H1 (cell line): ENCODE measurements around the gene GPR15LG. TPM values are rescaled to one million over a fixed set of nuclear protein-coding genes. Genes with fewer than 3 reads are reported as not detected.

Experiments used
- CTCF ChIA-PET: fragments of 300-600 bp; sonication (Branson Sonifier 250); formaldehyde crosslinking; loops from one replicate; lab custom pipeline; 2021; ENCODE audit not compliant: partially characterized antibody; lab: Charles Lee
- POLR2A ChIA-PET: fragments of 300-600 bp; sonication (Branson Sonifier 250); formaldehyde crosslinking; loops from one replicate; lab custom pipeline; 2021; ENCODE audit warnings: inconsistent platforms; ENCODE audit not compliant: partially characterized antibody; lab: Charles Lee
- DNase-seq, 2 experiments: peaks; one replicate each; pipeline versions ENCODE4 v3.0.0 to v3.0.0-alpha.2; 2010 to 2022; ENCODE audit warnings: low spot score in 2 of 2, low read depth in 1 of 2, mixed read lengths in 1 of 2
- FAIRE-seq: peaks from 2 replicates; lab custom pipeline; 2011; peaks lifted over from hg19 to GRCh38; lab: Jason Lieb, UNC
- H2AFZ ChIP-seq: 2 replicates; pipeline ENCODE4 v1.8.1; 2012; ENCODE audit warnings: low read length, inconsistent platforms
- H2AK5ac ChIP-seq: 2 replicates; pipeline ENCODE4 v1.6.1; 2013; ENCODE audit warnings: low read depth, low read length
- H2BK120ac ChIP-seq: replicated peaks from 2 replicates; pipeline ENCODE3; 2013; ENCODE audit warnings: low read depth, low read length, inconsistent platforms
- H2BK12ac ChIP-seq: 2 replicates; pipeline ENCODE4 v1.6.1; 2013; ENCODE audit warnings: low read depth, low read length
- H2BK15ac ChIP-seq: 2 replicates; pipeline ENCODE4 v1.6.1; 2013; ENCODE audit warnings: low read length
- H2BK20ac ChIP-seq: 2 replicates; pipeline ENCODE4 v1.6.1; 2013; ENCODE audit warnings: low read length
- H2BK5ac ChIP-seq: 2 replicates; pipeline ENCODE4 v1.6.1; 2013; ENCODE audit warnings: low read depth, low read length
- H3K14ac ChIP-seq: 2 replicates; pipeline ENCODE4 v1.6.1; 2013; ENCODE audit warnings: inconsistent platforms; ENCODE audit not compliant: insufficient read length
- H3K18ac ChIP-seq: 2 replicates; pipeline ENCODE4 v1.6.1; 2013; ENCODE audit warnings: low read length; ENCODE audit errors: extremely low read depth
- H3K23ac ChIP-seq: 2 replicates; pipeline ENCODE4 v1.6.1; 2013; ENCODE audit warnings: inconsistent platforms; ENCODE audit not compliant: insufficient read length
- H3K23me2 ChIP-seq: 2 replicates; pipeline ENCODE4 v1.6.1; 2013; ENCODE audit warnings: low read depth, low read length
- H3K27ac ChIP-seq: 2 replicates; pipeline ENCODE4 v1.6.1; 2011; ENCODE audit warnings: low read depth, low read length, inconsistent platforms
- H3K27me3 ChIP-seq, 4 experiments: replicated peaks in 1 of 4; 1 replicate in 1 of 4; 2 replicates in 3 of 4; pipeline versions ENCODE4 v1.6.1 to v1.8.1; 2011 to 2013; ENCODE audit warnings: low read length in 3 of 4, mild to moderate bottlenecking in 3 of 4, inconsistent platforms in 2 of 4, mixed read lengths in 2 of 4, moderate library complexity in 1 of 4; ENCODE audit not compliant: control insufficient read depth in 3 of 4, insufficient read depth in 3 of 4; ENCODE audit errors: extremely low read depth in 1 of 4
- H3K36me3 ChIP-seq, 4 experiments: 2 replicates each; pipeline versions ENCODE4 v1.6.1 to v1.8.1; 2011 to 2013; ENCODE audit warnings: mild to moderate bottlenecking in 4 of 4, low read length in 3 of 4, moderate library complexity in 2 of 4, control low read depth in 1 of 4, inconsistent platforms in 1 of 4; ENCODE audit not compliant: insufficient read depth in 4 of 4, control insufficient read depth in 2 of 4
- H3K4ac ChIP-seq: replicated peaks from 2 replicates; pipeline ENCODE3; 2013; ENCODE audit warnings: low read length, low read depth, mixed read lengths, inconsistent platforms; ENCODE audit not compliant: insufficient read length
- H3K4me1 ChIP-seq, 4 experiments: replicated peaks in 1 of 4; 1 replicate in 1 of 4; 2 replicates in 3 of 4; pipeline versions ENCODE4 v1.6.1 to v1.8.1; 2011 to 2013; ENCODE audit warnings: low read length in 3 of 4, inconsistent platforms in 2 of 4, mixed read lengths in 1 of 4; ENCODE audit not compliant: insufficient read depth in 4 of 4, control insufficient read depth in 3 of 4
- H3K4me2 ChIP-seq, 2 experiments: 2 replicates each; pipeline versions ENCODE4 v1.6.1 to v1.8.1; 2011 to 2013; ENCODE audit warnings: low read depth in 2 of 2, low read length in 2 of 2, control low read depth in 1 of 2, inconsistent platforms in 1 of 2, mild to moderate bottlenecking in 1 of 2; ENCODE audit not compliant: insufficient read depth in 1 of 2
- H3K4me3 ChIP-seq, 4 experiments: fragments of 200-600, 300-600 bp in 1 of 4; sonication (generic), shearing (Covaris generic), sonication (Bioruptor Twin) in 1 of 4; 2 replicates each; pipeline versions ENCODE4 v1.5.1 to v1.8.1; 2011 to 2016; ENCODE audit warnings: low read length in 4 of 4, low read depth in 3 of 4, control low read depth in 2 of 4, inconsistent platforms in 2 of 4, mild to moderate bottlenecking in 2 of 4, mixed read lengths in 1 of 4, moderate library complexity in 1 of 4; ENCODE audit not compliant: insufficient read depth in 2 of 4; ENCODE audit errors: extremely low read depth in 1 of 4
- H3K56ac ChIP-seq: replicated peaks from 2 replicates; pipeline ENCODE3; 2013; ENCODE audit warnings: low read depth, mild to moderate bottlenecking, mixed read lengths, low read length, inconsistent platforms; ENCODE audit not compliant: insufficient read length
- H3K79me1 ChIP-seq: 2 replicates; pipeline ENCODE4 v1.6.1; 2013; ENCODE audit warnings: low read depth, low read length, control low read depth
- H3K79me2 ChIP-seq, 2 experiments: 2 replicates each; pipeline versions ENCODE4 v1.6.1 to v1.8.1; 2012 to 2013; ENCODE audit warnings: low read length in 2 of 2, mild to moderate bottlenecking in 2 of 2, inconsistent platforms in 1 of 2; ENCODE audit not compliant: insufficient read depth in 2 of 2, control insufficient read depth in 1 of 2
- H3K9ac ChIP-seq, 4 experiments: replicated peaks in 1 of 4; 1 replicate in 1 of 4; 2 replicates in 3 of 4; pipeline versions ENCODE4 v1.6.1 to v1.8.1; 2011 to 2013; ENCODE audit warnings: low read depth in 3 of 4, low read length in 3 of 4, control low read depth in 2 of 4, mild to moderate bottlenecking in 2 of 4, moderate library complexity in 2 of 4, inconsistent platforms in 1 of 4; ENCODE audit errors: extremely low read depth in 1 of 4
- H3K9me3 ChIP-seq, 2 experiments: 2 replicates each; pipeline versions ENCODE4 v1.6.1 to v1.8.1; 2012 to 2013; ENCODE audit warnings: mild to moderate bottlenecking in 2 of 2, moderate library complexity in 2 of 2, control low read depth in 1 of 2, inconsistent platforms in 1 of 2, low read depth in 1 of 2, low read length in 1 of 2, mixed read lengths in 1 of 2; ENCODE audit not compliant: insufficient read depth in 2 of 2
- H4K20me1 ChIP-seq, 2 experiments: replicated peaks in 1 of 2; 2 replicates each; pipeline versions ENCODE3 to v1.8.1; 2011 to 2013; ENCODE audit warnings: inconsistent platforms in 2 of 2, low read length in 2 of 2, mild to moderate bottlenecking in 1 of 2; ENCODE audit not compliant: insufficient read depth in 2 of 2, control insufficient read depth in 1 of 2
- H4K5ac ChIP-seq: 2 replicates; pipeline ENCODE4 v1.6.1; 2013; ENCODE audit warnings: low read length, low read depth, mixed read lengths, inconsistent platforms; ENCODE audit not compliant: insufficient read length
- H4K8ac ChIP-seq: 2 replicates; pipeline ENCODE4 v1.8.0; 2013; ENCODE audit warnings: mild to moderate bottlenecking, moderate library complexity, low read length, inconsistent platforms; ENCODE audit not compliant: insufficient read depth; ENCODE audit errors: extremely low read depth
- H4K91ac ChIP-seq: replicated peaks from 2 replicates; pipeline ENCODE3; 2013; ENCODE audit warnings: low read length, mixed read lengths, inconsistent platforms; ENCODE audit not compliant: insufficient read length
- CTBP2 ChIP-seq: IDR thresholded peaks from 2 replicates; pipeline ENCODE4 v1.7.0; 2011; ENCODE audit warnings: borderline replicate concordance, mild to moderate bottlenecking, moderate library complexity, mixed read lengths, low read length; ENCODE audit not compliant: insufficient read depth, insufficient read length
- EP300 ChIP-seq, 2 experiments: IDR thresholded peaks; 1 replicate in 1 of 2; 2 replicates in 1 of 2; pipeline ENCODE4 v1.6.1; 2011 to 2012; ENCODE audit warnings: low read depth in 2 of 2, low read length in 2 of 2, mild to moderate bottlenecking in 2 of 2, borderline replicate concordance in 1 of 2, inconsistent platforms in 1 of 2, moderate library complexity in 1 of 2
- JUN ChIP-seq: IDR thresholded peaks from 2 replicates; pipeline ENCODE4 v1.6.1; 2011; ENCODE audit warnings: low read depth, mild to moderate bottlenecking, improper control_type of control experiment, low read length
- KDM1A ChIP-seq: fragments of 200-600, 300-600 bp; sonication (generic); IDR thresholded peaks from 2 replicates; pipeline ENCODE4 v1.7.1; 2016; ENCODE audit warnings: mild to moderate bottlenecking, low read length, borderline replicate concordance
- RNF2 ChIP-seq: fragments of 200-900, 300-1000 bp; sonication (generic); IDR thresholded peaks from 2 replicates; pipeline ENCODE4 v1.7.1; 2016; ENCODE audit warnings: borderline replicate concordance, low read depth, mild to moderate bottlenecking, antibody characterized with exemption, low read length; ENCODE audit not compliant: poor library complexity, severe bottlenecking; ENCODE audit errors: missing control alignments
- TBP ChIP-seq: IDR thresholded peaks from 2 replicates; pipeline ENCODE4 v1.6.1; 2011; ENCODE audit warnings: low read depth, low read length, improper control_type of control experiment
- TCF12 ChIP-seq: IDR thresholded peaks from 2 replicates; pipeline ENCODE4 v1.6.1; 2011; ENCODE audit warnings: low read depth, mild to moderate bottlenecking, low read length
- WGBS, 2 experiments: shearing (Covaris generic) in 1 of 2; methylation state at CpG; one replicate each; pipeline versions ENCODE4 v1.1.6 to v1.1.7; 2013 to 2015; ENCODE audit warnings: low lambda C conversion rate in 2 of 2, mixed read lengths in 2 of 2, inconsistent platforms in 1 of 2, low coverage in 1 of 2, missing lambda C conversion rate in 1 of 2; ENCODE audit not compliant: insufficient replicate concordance in 2 of 2, insufficient coverage in 1 of 2, insufficient read length in 1 of 2; ENCODE audit errors: extremely low coverage in 1 of 2, missing lambda C conversion rate in 1 of 2; 5-methylcytosine and 5-hydroxymethylcytosine counted together
- polyA plus RNA-seq, 7 experiments: library from polyadenylated mRNA; depleted of rRNA in 3 of 7; stranded (reverse) in 5 of 7; unstranded in 2 of 7; fragments of >200 nt in 5 of 7; fragments of 200-250 nt in 2 of 7; gene quantifications; 1 replicate in 5 of 7; 2 replicates in 1 of 7; 4 replicates in 1 of 7; pipeline versions ENCODE4 v1.2.1 to v1.2.3, GENCODE V29; 2011 to 2013; ENCODE audit warnings: missing spikeins in 2 of 7, mixed read lengths in 2 of 7
- total RNA-seq: library from RNA; stranded (reverse); fragmentation: NEBNext Ultra II Directional; extraction: Animal tissue kit (Norgen Biotek cat#: 25700); gene quantifications from 2 replicates; pipeline ENCODE4 v1.2.1, GENCODE V29; 2021

The GPR15LG gene
- total and polyA plus RNA-seq, 2 of the 8 experiments (the other 6 are each of a cell fraction or from before 2014, with no cell fraction given) = not detected

DNA sequence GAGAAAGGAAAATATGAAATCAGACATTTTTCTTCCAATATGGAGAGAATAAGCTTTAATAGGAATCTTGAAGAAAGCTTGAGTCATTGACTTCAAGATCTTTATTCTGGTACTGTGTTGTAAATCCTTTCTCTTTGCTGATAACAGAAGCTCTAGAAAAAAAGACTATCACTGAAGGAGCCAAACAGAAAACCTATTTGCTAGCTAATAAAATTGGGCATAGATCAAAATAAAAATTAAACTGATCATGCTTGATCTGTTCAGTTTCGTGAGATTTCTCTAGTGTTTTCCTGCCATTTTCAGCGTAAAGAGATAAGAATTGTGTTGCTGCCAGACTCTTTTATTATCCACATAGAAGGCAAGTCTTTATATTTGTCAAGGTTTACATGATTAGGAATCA lies 35.8 kb upstream of the GPR15LG start:
- peaks cover 0 to 16% (median 2%) of the 10 kb centered on the region in 4 experiments; a peak in 4 of 8 replicates for H3K36me3 ChIP-seq
- no peak overlapping the region for H3K4me3 ChIP-seq
- no peak overlapping the region for H3K4me2 ChIP-seq
- DNase-seq = no peak
- no peak overlapping the region for H2BK5ac ChIP-seq
- no peak overlapping the region for H4K5ac ChIP-seq
- H3K23me2 ChIP-seq = no peaks in the 10 kb centered on the region; the same call in 1 of the 2 replicates
- CTCF ChIA-PET = interaction anchor here (0.9 to 4.3 kb wide), 5 partner anchors 11 to 78 kb away, joined by 4 to 23 read pairs (median 5); no protein-coding TSS in a partner anchor
- no peak overlapping the region for H2BK20ac ChIP-seq
- H4K91ac ChIP-seq = no peak overlapping the region
- peaks cover 0 to 1% of the 10 kb centered on the region in 2 experiments for H4K20me1 ChIP-seq
- H3K9ac ChIP-seq = no peak overlapping the region
- no peak overlapping the region for H3K23ac ChIP-seq
- no peak overlapping the region for H2BK15ac ChIP-seq
- no peaks in the 10 kb centered on the region for H3K9me3 ChIP-seq
- 93% methylated on average over 2 of the region's 2 CpGs; no CpG with 5 or more reads in 1 of the 2 experiments for WGBS, 2 experiments
- no peak overlapping the region for H3K14ac ChIP-seq
- no peak overlapping the region for H2AK5ac ChIP-seq
- H3K4me1 ChIP-seq = peaks cover 3 to 9% (median 4%) of the 10 kb centered on the region in 4 experiments; a peak in 6 of 7 replicates
- FAIRE-seq = no peak
- H3K27me3 ChIP-seq = no peaks in the 10 kb centered on the region
- no peak overlapping the region for H3K4ac ChIP-seq
- H3K79me2 ChIP-seq = peaks cover 8 to 24% of the 10 kb centered on the region in 2 experiments
- H2BK12ac ChIP-seq = no peak overlapping the region
- TF ChIP-seq RNF2 = no peak
- TF ChIP-seq JUN = no peak
- TF ChIP-seq TCF12 = no peak
- no peak for TF ChIP-seq TBP
- TF ChIP-seq CTBP2 = no peak
- no peak for TF ChIP-seq KDM1A
- TF ChIP-seq EP300 (IDR thresholded peaks at IDR 0.05; ENCODE audit: borderline replicate concordance in 1 of 2, low read depth in 2 of 2, low read length in 2 of 2) = no peak
- no peak overlapping the region for H2AFZ ChIP-seq
- H3K56ac ChIP-seq = no peak overlapping the region
- no peak overlapping the region for H3K27ac ChIP-seq
- no peak overlapping the region for H3K18ac ChIP-seq
- H3K79me1 ChIP-seq = peaks cover 2% of the 10 kb centered on the region; the same call in 1 of the 2 replicates
- no peak overlapping the region for H4K8ac ChIP-seq
- POLR2A ChIA-PET = interaction anchor here (0.6 to 1.0 kb wide), 2 partner anchors 9 to 188 kb away, joined by 3 read pairs; no protein-coding TSS in a partner anchor
- no peak overlapping the region for H2BK120ac ChIP-seq
